Lower lobe of right lung (tissue), 2 donors: Measurements from ENCODE around the gene TOMM40L. TPM values are rescaled to one million over a fixed set of nuclear protein-coding genes. Genes with fewer than 3 reads are reported as not detected.

ENCODE experiments used
- ATAC-seq, 2 donors: fragments of 200-7000 bp; cut with Tn5 transposase; one replicate each; pipeline ENCODE4 v1.9.1; 2020 to 2022; ENCODE audit warnings: mild to moderate bottlenecking in 2 of 2, moderate library complexity in 2 of 2
- DNase-seq: peaks from one replicate; pipeline ENCODE4 v3.0.0-alpha.2; 2020
- H3K27ac ChIP-seq: fragments of 200-600 bp; one replicate; pipeline ENCODE4 v1.8.0; 2022
- H3K27me3 ChIP-seq: fragments of 200-600 bp; one replicate; pipeline ENCODE4 v1.8.0; 2022; ENCODE audit warnings: low read depth
- H3K36me3 ChIP-seq: fragments of 200-600 bp; one replicate; pipeline ENCODE4 v1.8.0; 2022; ENCODE audit warnings: mild to moderate bottlenecking
- H3K4me1 ChIP-seq: fragments of 200-600 bp; one replicate; pipeline ENCODE4 v1.8.0; 2022
- H3K4me3 ChIP-seq: fragments of 200-600 bp; one replicate; pipeline ENCODE4 v1.8.0; 2022; ENCODE audit warnings: mild to moderate bottlenecking
- H3K9me3 ChIP-seq: fragments of 200-600 bp; one replicate; pipeline ENCODE4 v1.8.0; 2022
- CTCF ChIP-seq: fragments of 200-600 bp; IDR thresholded peaks from one replicate; pipeline ENCODE4 v1.8.0; 2022; ENCODE audit warnings: antibody characterized with exemption, mild to moderate bottlenecking
- intact Hi-C: fragments of 100-400 bp; cut with DNase I; formaldehyde crosslinking; loops from one replicate; pipeline ENCODE4 v1.11.0; 2022
- total RNA-seq: library from RNA; stranded (reverse); fragmentation: NEBNext Ultra II Directional; extraction: Animal tissue kit (Norgen Biotek cat#: 25700); gene quantifications from one replicate; pipeline ENCODE4 v1.2.1, GENCODE V29; 2021
- donor health status: DM: no; HTN: yes; CAD: no; lungs with severe emphysema.

TOMM40L gene
- total RNA-seq, 1 donor from 2014 or later, result 11.6 TPM

DNA sequence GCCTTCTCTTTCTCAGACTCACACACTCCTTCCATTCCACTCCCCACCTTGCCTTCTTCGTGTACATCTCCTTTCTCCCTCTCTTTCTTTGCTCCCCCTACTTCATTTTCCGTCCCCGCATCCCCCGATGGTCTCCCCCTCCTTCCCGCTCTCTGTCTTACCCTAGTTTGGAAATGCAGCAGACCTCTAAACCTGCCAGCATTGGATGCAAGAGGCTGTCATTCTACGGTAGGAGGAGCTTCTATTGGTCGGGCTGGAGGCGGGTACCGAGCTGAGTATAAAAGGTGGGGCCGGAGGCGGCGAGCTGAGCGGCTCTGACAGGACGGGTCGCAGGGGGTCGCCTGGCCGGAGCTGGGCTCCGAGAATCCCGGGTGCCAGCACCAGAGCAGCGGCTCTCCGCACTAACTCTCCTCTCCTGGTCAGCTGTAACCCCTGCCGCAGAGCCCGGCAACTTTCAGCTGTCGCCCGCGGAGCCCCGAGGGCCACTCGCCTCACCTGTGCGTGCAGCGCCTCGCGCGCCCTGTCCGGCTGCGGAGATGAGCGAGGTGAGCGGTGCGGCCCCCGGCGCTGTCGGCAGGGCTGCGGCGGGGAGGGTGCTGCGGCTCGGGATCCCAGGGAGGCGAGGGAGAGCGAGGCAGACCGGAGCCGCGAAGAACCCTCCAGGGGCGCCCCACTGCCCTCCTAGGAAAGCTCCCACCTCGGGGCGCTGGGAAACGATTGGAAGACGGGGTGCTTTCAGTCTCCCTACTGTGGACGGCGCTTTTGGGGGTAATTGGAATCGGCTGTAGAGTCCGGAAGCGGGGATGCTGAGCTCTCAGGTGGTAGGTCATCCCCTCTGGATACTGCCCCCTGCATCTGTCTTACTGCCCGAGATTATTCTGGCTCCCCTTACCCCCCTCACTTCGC lies 32.8 kb downstream of the TOMM40L start, which contains the start of gene PCP4L1:
Gene PCP4L1, plus strand, starts transcription at position 307 of the 906 bp plus-strand sequence. Its CDS starts 230 bp downstream, at position 537.
- Histone ChIP-seq H3K4me3 (peak within 1 kb of the TSS; percentile 61), H3K27me3 (peaks cover 38% of the 10 kb centered on the region), H3K36me3 (no peaks in the 10 kb centered on the region), H3K4me1 (peaks cover 7% of the 10 kb centered on the region), H3K9me3 (peaks cover 6% of the 10 kb centered on the region), H3K27ac (no peak within 1 kb of the TSS)
- peak; percentile 92 to 96 for ATAC-seq
- DNase-seq, result peak; percentile 68
- intact Hi-C loops, result no loop called here
- TF ChIP-seq CTCF, result no peak

GRCh38 chr1:161259345-161259702 lies 33.5 kb downstream of the TOMM40L start:
- Histone ChIP-seq H3K9me3 (peaks cover 6% of the 10 kb centered on the region), H3K4me3 (peak overlapping the region; percentile 61), H3K27ac (no peak overlapping the region), H3K4me1 (peaks cover 7% of the 10 kb centered on the region), H3K27me3 (peaks cover 38% of the 10 kb centered on the region), H3K36me3 (no peaks in the 10 kb centered on the region)
- TF ChIP-seq CTCF, result no peak
- no peak for DNase-seq
- intact Hi-C loops, result no loop called here
- no peak for ATAC-seq

DNA sequence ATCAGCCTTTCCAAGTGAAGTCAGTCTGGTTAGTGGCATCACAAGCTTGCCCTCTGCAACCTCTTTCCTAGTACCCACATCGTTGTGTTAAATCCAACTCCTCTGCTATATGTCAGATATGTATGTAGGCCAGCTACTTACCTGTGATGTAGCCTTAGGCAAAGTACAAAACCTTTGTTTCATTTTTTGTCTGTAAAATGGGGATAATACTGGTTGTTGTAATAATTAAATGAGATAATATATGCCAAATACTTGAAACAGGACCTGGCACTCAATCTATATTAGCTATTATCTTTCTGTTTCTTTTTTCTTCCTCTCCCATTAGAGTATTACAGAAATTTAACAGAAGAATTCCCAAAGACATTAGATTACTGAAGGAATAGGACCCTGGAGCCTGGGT lies 33.9 kb downstream of the TOMM40L start:
- ATAC-seq, result no peak
- TF ChIP-seq CTCF, result no peak
- Histone ChIP-seq H3K27me3 (peaks cover 38% of the 10 kb centered on the region), H3K4me1 (peaks cover 7% of the 10 kb centered on the region), H3K4me3 (no peak overlapping the region), H3K36me3 (no peaks in the 10 kb centered on the region), H3K27ac (no peak overlapping the region), H3K9me3 (peaks cover 6% of the 10 kb centered on the region)
- intact Hi-C loops, result no loop called here
- no peak for DNase-seq

GRCh38 chr1:161260376-161261260 lies 34.8 kb downstream of the TOMM40L start:
- Histone ChIP-seq H3K27me3 (peaks cover 38% of the 10 kb centered on the region), H3K27ac (no peak overlapping the region), H3K36me3 (no peaks in the 10 kb centered on the region), H3K4me1 (peaks cover 7% of the 10 kb centered on the region), H3K9me3 (peaks cover 6% of the 10 kb centered on the region), H3K4me3 (no peak overlapping the region)
- intact Hi-C loops, result no loop called here
- TF ChIP-seq CTCF, result no peak
- ATAC-seq (peak; percentile 40 to 54), DNase-seq (no peak)

GRCh38 chr1:161261261-161262235 lies 35.7 kb downstream of the TOMM40L start:
- DNase-seq, result no peak
- no peak overlapping the region for H3K27ac ChIP-seq
- H3K27me3 ChIP-seq, result peaks cover 38% of the 10 kb centered on the region
- H3K4me3 ChIP-seq, result no peak overlapping the region
- H3K9me3 ChIP-seq, result peaks cover 6% of the 10 kb centered on the region
- intact Hi-C loops, result no loop called here
- TF ChIP-seq CTCF, result no peak
- peaks cover 7% of the 10 kb centered on the region for H3K4me1 ChIP-seq
- no peaks in the 10 kb centered on the region for H3K36me3 ChIP-seq
- ATAC-seq, result no peak
